IPS DF 6.9 (cell line): ENCODE measurements around the gene PDRG1.

ENCODE experiments used
- DNase-seq: peaks from one replicate; pipeline ENCODE4 v3.0.0-alpha.2; 2013; ENCODE audit warnings: low read depth, low spot score
- H3K27ac ChIP-seq: one replicate; pipeline ENCODE4 v1.5.1; 2013; ENCODE audit warnings: low read length, control low read depth
- H3K27me3 ChIP-seq: 2 replicates; pipeline ENCODE4 v1.6.1; 2013; ENCODE audit warnings: mild to moderate bottlenecking, low read length; ENCODE audit not compliant: control insufficient read depth, insufficient read depth
- H3K36me3 ChIP-seq: 2 replicates; pipeline ENCODE4 v1.6.1; 2013; ENCODE audit warnings: low read length; ENCODE audit not compliant: control insufficient read depth, insufficient read depth
- H3K4me1 ChIP-seq: 2 replicates; pipeline ENCODE4 v1.6.1; 2013; ENCODE audit warnings: low read length; ENCODE audit not compliant: control insufficient read depth, insufficient read depth
- H3K4me3 ChIP-seq: 2 replicates; pipeline ENCODE4 v1.5.1; 2013; ENCODE audit warnings: mild to moderate bottlenecking, low read length
- H3K9me3 ChIP-seq: 2 replicates; pipeline ENCODE4 v1.6.1; 2013; ENCODE audit warnings: low read length, inconsistent platforms; ENCODE audit not compliant: control insufficient read depth, insufficient read depth
- WGBS: extraction: QIAGEN DNeasy Blood & Tissue Kit; methylation state at CpG from one replicate; pipeline ENCODE4 v1.1.7; 2013; ENCODE audit warnings: mixed read lengths, missing lambda C conversion rate; ENCODE audit not compliant: insufficient read length, insufficient coverage; 5-methylcytosine and 5-hydroxymethylcytosine counted together

Gene PDRG1

DNA sequence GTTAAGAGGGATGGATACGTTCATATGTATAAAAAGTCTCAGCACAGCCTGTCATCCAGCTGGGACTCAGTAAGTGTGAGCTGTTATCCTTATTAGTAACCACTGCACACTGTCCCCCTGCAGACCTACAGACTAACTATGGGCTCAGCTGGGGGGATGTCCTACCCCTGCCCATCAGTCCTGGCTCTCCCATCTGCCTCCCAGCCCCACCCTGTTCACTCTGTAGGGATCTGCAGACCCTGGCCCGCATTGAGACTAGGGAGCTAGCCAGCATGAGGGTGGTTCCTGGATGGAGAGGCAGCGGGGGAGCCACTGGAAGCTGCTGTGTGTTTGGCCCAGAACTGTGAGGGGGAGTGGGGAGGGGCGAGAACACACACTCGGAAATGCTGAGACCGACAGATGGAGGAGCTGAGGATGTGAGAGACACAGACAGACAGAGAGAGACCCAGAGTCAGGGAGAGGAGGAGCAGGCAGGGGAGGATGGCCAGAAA is 33.2 kb upstream of the PDRG1 start:
- DNase-seq: no peak
- Histone ChIP-seq H3K4me1 (no peaks in the 10 kb centered on the region), H3K4me3 (no peak overlapping the region), H3K36me3 (no peaks in the 10 kb centered on the region), H3K27ac (no peak overlapping the region), H3K9me3 (no peaks in the 10 kb centered on the region), H3K27me3 (no peaks in the 10 kb centered on the region)
- WGBS: no CpG with 5 or more reads among the region's 6 CpGs

DNA sequence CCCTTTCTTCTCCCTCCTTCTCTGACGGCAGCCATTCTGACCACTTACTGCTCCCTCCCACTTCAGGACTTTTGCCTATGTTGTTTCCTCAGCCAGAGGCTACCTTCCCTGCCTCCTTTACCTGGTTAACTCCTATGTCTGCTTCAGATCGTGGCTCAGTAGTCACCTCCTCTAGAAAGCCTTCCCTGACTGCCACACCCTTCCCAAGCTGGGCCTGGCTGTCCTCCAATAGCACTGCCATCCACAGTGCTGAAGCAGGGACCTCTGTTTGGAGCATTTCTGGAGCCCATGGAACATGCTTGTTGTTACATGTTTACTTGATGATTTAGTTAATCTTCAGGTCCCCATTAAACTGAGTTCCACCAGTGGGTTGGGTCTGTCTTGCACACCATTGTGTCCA is 29.9 kb upstream of the PDRG1 start:
- H3K9me3 ChIP-seq: no peaks in the 10 kb centered on the region
- no peak overlapping the region for H3K4me3 ChIP-seq
- WGBS: no CpG with 5 or more reads among the region's 2 CpGs

DNA sequence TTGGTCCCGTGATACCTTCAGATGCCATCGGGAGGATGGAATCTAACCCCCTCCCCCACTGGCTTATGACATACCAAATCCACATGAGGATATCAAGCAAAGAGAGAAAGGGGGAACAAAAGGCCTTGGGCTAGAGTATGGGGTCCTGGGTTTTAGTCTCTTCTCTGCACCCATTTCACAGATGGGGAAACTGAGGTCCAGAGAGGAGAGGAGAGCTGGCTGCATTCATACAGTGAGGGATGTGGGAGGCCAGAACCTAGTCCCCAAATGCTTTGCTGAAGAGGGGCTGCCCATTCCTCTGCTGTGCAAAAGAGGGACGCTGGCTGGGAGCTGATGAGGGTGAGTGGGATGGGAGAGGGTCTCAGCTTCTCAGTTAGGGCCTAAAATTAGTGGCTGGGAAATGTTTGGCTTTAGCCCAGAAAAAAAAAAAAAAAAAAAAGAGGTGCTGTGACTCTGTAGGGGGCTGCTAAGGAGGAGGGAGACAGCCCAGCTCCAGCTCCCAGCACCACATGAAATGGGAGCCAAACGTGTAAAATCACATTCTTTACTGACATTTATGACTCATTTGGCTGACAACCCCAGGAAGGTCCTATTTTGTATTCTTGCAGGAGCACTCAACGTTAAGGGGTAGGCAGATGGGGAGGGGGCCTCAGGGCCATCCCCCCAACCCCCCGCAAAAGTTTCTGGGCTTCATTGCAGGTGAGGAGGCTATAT is 28.0 kb upstream of the PDRG1 start:
- Histone ChIP-seq H3K4me1 (no peaks in the 10 kb centered on the region), H3K4me3 (no peak overlapping the region), H3K27me3 (no peaks in the 10 kb centered on the region), H3K9me3 (no peaks in the 10 kb centered on the region), H3K27ac (no peak overlapping the region), H3K36me3 (no peaks in the 10 kb centered on the region)
- no CpG with 5 or more reads among the region's 6 CpGs for WGBS
- no peak for DNase-seq

More for the DNA sequence above, 29.9 kb upstream of the PDRG1 start:
- no peaks in the 10 kb centered on the region for H3K4me1 ChIP-seq
- H3K36me3 ChIP-seq: no peaks in the 10 kb centered on the region
- DNase-seq: no peak
- no peak overlapping the region for H3K27ac ChIP-seq
- H3K27me3 ChIP-seq: no peaks in the 10 kb centered on the region

DNA sequence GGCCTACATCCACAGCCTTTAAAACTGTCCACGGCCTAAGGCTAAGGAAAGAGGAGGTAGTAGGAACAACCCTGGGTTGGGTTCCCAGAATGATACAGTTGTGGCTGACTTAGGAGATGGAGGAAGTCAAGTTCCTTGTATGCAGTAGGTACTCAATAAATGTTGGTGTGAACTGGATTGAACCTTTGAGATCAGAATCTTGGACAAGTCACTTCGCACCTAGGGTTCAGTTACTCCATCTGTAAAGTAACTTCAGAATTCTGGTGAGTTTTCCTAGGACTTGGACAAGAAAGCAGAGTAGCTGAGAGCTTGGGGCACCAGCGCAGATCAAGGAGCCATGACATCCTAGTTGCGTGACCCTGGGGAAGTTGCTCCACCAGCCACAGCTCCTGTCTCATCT is 25.2 kb upstream of the PDRG1 start:
- no peak for DNase-seq
- no CpG with 5 or more reads among the region's 4 CpGs for WGBS
- no peaks in the 10 kb centered on the region for H3K9me3 ChIP-seq
- H3K4me1 ChIP-seq: peaks cover 3% of the 10 kb centered on the region; the same call in 1 of the 2 replicates
- H3K27ac ChIP-seq: no peak overlapping the region
- H3K36me3 ChIP-seq: no peaks in the 10 kb centered on the region
- no peak overlapping the region for H3K4me3 ChIP-seq
- H3K27me3 ChIP-seq: no peaks in the 10 kb centered on the region

DNA sequence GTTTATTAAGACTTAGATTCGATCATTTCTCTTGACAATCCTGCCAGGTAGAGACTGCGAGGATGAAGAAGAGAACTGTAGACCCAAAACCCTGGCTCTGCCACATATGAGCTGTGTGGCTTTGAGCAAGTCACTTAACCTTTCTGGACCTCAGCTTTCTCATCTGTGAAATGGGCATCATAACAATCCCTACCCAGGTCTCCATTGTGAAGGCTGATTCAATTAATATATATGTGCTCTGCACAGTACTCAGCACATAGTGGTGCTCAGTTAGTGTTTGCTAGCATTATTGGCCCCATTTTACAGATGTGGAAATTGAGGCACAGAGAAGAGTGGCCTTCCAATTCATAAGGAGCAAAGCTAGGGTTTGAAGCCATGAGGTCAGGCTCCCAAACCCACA is 24.0 kb upstream of the PDRG1 start:
- H3K27ac ChIP-seq: no peak overlapping the region
- no peak overlapping the region for H3K4me3 ChIP-seq
- no peaks in the 10 kb centered on the region for H3K36me3 ChIP-seq
- WGBS: no CpG with 5 or more reads among the region's 2 CpGs
- no peaks in the 10 kb centered on the region for H3K9me3 ChIP-seq
- H3K4me1 ChIP-seq: peaks cover 3% of the 10 kb centered on the region; the same call in 1 of the 2 replicates
- H3K27me3 ChIP-seq: no peaks in the 10 kb centered on the region
- DNase-seq: no peak

DNA sequence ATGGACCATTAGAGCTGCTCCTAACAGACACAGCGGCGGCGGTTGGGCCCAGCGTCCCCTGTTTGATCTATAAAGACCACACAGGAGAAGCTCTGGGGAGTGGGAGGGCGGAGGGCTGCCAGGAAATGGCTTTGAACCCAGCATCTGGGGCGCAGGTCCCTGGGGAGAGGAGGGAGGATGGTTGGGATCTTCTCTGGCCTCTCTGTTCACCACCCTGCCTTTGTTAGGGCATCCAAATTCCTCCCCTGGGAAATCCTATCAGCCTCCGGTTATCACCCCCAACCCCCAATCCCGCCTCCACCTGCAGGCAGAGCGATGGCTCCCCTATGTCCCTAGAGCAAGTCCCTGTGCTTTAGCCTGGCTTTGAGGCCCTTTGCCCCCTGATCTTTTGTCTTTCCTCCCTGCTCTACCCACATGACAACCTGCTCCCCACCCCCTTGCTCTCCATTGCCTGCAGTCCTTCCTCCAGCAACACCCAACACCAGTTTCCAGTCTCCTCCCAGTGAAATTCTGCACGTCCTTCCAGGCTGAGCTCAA is 23.2 kb upstream of the PDRG1 start:
- no peaks in the 10 kb centered on the region for H3K27me3 ChIP-seq
- no peaks in the 10 kb centered on the region for H3K9me3 ChIP-seq
- H3K27ac ChIP-seq: no peak overlapping the region
- no CpG with 5 or more reads among the region's 10 CpGs for WGBS
- H3K4me3 ChIP-seq: no peak overlapping the region
- peaks cover 3% of the 10 kb centered on the region; the same call in 1 of the 2 replicates for H3K4me1 ChIP-seq
- no peaks in the 10 kb centered on the region for H3K36me3 ChIP-seq
- DNase-seq: no peak

DNA sequence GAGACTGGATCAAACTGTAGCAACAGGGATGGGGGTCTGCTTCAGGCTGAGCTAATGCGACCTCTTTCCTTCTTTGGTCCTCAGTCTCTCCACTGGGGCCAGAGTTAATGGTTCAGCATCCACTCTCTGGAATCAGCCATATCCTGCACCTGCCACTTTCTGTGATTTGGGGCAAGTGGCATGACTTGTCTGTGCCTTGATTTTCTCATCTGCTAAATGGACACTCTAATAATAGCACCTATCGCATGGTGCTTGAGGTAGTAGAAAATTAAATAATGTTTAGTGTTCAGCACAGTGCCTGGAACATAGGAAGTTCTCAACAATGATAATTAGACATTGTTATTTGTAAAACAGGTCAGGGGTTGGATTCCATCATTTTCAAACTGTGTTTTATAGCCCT is 22.4 kb upstream of the PDRG1 start:
- no peaks in the 10 kb centered on the region for H3K27me3 ChIP-seq
- no peaks in the 10 kb centered on the region for H3K9me3 ChIP-seq
- no peak overlapping the region for H3K4me3 ChIP-seq
- peaks cover 3% of the 10 kb centered on the region; the same call in 1 of the 2 replicates for H3K4me1 ChIP-seq
- DNase-seq: no peak
- no peak overlapping the region for H3K27ac ChIP-seq
- no CpG with 5 or more reads among the region's 2 CpGs for WGBS
- H3K36me3 ChIP-seq: no peaks in the 10 kb centered on the region

DNA sequence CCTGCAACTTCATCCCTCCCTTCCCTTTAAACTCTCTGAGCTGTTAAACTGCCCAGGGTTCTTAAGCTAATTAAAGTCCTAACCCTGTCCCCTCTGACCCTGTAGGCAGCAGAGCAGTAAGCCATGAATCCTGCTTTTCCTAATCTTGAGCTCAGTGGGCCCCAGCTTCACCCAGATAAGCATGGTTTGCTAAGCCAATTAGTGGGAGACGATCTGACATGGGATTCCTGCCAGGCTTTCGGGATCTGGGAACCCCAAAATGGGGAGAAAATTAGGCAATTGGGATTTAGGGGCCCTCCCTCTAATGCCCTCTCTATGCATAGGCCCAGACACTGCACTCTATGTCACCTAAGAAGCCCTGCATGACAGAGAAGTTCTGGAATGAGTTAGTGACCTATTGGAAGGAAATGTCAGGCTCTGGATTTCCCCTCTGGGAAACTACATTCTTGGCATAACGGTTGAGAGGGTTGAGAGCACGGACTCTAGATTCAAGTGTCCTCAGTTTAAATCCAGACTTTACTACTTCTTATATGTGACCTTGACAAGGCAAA is 20.7 kb upstream of the PDRG1 start:
- no CpG with 5 or more reads among the region's 4 CpGs for WGBS
- no peaks in the 10 kb centered on the region for H3K36me3 ChIP-seq
- no peak overlapping the region for H3K27ac ChIP-seq
- H3K27me3 ChIP-seq: no peaks in the 10 kb centered on the region
- peaks cover 3% of the 10 kb centered on the region; the same call in 1 of the 2 replicates for H3K4me1 ChIP-seq
- DNase-seq: no peak
- H3K4me3 ChIP-seq: no peak overlapping the region
- no peaks in the 10 kb centered on the region for H3K9me3 ChIP-seq

DNA sequence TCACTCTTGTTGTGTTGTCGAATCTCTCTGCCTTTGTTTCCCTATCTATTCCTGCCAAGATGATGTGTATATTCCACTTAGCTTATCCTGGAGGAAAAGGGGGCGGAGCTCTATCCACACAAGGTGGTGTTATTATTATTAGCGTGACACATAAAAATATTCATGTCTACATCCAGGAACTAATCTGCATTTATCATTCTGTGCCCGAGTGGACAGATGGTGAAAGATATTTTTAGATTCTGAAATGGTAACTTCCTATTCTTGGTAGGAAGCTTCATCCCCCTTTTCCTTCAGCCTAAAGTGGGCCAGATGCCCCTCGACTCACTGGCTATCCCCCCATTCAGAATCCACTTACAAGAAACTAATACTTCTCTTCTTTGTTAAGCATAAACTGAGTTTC is 18.1 kb upstream of the PDRG1 start:
- DNase-seq: no peak
- Histone ChIP-seq H3K9me3 (no peaks in the 10 kb centered on the region), H3K36me3 (no peaks in the 10 kb centered on the region), H3K4me1 (peaks cover 3% of the 10 kb centered on the region; the same call in 1 of the 2 replicates), H3K27ac (no peak overlapping the region), H3K4me3 (no peak overlapping the region), H3K27me3 (no peaks in the 10 kb centered on the region)
- no CpG with 5 or more reads among the region's 5 CpGs for WGBS

DNA sequence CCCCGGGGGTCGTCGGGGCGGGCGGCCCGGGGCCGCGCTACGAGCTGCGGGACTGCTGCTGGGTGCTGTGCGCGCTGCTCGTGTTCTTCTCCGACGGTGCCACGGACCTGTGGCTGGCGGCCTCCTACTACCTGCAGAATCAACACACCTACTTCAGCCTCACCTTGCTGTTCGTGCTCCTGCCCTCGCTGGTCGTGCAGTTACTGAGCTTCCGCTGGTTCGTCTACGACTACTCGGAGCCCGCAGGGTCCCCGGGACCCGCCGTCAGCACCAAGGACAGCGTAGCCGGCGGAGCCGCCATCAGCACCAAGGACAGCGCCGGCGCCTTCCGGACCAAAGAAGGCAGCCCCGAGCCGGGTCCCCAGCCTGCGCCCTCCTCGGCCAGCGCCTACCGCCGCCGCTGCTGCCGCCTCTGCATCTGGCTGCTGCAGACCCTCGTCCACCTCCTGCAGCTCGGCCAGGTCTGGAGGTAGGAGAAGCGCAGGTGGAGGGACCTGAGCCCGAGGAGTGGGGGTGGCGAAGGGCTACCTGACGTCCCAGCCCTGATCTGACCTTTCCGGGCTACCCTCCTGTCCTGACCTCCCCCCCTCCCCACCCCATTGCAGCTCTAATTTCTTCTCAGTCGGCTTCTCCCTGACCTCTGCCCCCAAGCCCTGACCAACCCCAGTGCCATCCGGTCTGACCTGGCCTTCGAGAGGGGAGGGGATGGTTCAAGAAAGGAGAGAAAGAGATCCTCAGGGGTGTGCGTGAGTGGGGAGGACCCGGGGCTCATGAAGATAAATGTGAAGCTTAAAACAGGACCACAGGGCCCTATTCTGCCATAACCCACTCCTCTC is 16.7 kb upstream of the PDRG1 start:
- H3K27ac ChIP-seq: no peak overlapping the region
- no peaks in the 10 kb centered on the region for H3K9me3 ChIP-seq
- H3K36me3 ChIP-seq: no peaks in the 10 kb centered on the region
- DNase-seq: peak; percentile 63
- H3K27me3 ChIP-seq: no peaks in the 10 kb centered on the region
- no CpG with 5 or more reads among the region's 57 CpGs for WGBS
- peak overlapping the region; percentile 45; the same call in 1 of the 2 replicates for H3K4me3 ChIP-seq
- H3K4me1 ChIP-seq: no peaks in the 10 kb centered on the region
